Measurements from ENCODE around the gene CCDC146.
A peak's percentile ranks its signal among the peaks of the same experiment; 100 is the strongest.

The CCDC146 gene

DNA sequence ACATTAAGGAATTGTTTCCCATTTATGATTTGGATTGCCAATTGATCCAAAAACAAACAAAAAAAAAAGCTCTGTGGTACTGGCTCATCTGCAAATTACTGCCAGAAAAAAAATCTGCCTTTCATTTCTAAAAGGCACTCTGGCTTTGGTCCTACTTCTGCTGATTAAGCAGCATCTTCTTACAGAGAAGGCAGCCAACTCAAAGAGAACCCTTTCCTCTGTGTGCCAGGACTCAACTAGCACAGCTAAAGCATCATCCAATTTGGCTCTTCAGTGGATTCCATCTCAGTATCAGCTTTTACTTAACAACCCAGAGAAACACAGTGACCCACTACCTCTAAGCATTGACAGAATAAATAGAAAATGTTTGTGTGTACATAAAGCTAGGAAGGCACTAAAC is 213.2 kb downstream of the CCDC146 start:
- peak; percentile 52 for DNase-seq

DNA sequence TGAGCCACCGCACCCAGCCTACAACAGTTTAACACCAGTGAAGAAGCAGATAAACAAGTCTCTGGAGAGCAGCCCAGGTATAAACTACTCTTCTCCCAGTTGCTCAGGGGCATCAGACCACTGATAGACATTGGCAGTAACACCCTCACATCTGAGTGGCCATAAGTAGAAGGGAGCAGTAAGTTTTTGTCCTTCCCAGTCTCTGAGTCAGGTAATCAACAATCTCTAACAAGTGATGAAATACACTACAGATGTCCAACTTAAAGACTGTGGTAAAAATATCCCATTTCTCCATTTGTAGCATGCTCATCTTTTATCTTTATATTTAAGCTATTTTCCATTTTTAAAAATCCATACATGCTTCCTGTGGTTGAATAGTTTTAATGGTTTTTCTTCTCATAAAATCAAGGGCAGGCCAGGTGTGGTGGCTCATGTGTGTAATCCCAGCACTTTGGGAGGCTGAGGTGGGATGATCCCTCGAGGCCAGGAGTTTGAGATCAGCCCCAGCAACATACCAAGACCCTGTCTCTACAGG is 215.1 kb downstream of the CCDC146 start:
- DNase-seq: no peak

DNA sequence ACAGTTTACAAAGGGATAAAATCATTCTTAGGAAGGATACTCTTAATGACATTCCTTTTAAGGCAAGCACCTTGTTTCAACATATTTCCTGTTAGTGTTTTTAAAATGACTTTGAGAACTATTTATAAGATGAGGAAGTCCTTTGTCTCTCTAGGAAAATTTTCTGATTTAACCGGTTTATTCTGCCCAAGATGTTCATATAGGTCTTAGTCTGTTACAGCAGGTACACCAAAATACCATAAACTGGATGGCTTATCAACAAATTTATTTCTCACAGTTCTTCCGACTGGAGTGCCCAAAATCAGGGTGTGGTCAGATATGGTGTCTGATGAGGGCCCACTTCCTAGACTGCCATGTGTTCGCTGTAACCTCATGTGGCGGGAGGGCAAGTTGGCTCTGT is 215.8 kb downstream of the CCDC146 start:
- no peak for DNase-seq

DNA sequence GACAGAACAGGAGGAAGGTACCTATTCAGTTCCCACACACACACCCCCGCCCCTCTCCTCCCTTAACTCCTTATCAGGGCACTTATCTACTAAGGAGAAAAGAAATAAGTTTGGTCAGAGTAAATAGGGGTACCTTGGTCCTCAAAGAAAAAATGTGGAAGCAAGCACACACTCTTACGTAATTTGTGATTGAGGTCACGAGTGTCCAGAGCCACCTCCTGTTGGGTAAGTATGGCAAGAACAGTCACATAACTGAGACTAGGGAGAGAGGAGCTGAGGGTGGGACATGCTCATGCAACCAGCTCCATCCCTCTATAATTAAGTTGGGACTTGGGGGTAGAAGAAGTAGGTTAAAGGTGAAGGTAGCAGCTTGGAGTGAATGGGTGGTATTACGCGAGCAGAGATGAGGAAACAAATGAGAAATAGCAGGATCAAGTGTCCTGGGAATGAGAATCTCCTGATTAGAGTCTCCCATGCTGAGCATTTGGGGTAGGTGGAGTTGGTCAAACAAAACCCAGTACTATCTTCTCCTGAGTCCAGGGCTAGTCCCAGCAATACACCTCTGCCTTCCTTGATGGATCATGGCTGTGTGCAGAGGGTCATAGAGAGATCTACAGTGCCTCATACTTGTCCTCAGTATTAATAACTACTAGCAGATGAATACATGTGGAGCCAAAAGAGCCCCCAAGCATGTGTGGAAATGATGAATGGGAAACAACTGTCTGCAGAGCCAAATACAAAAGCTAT is 216.6 kb downstream of the CCDC146 start:
- no peak for DNase-seq

DNA sequence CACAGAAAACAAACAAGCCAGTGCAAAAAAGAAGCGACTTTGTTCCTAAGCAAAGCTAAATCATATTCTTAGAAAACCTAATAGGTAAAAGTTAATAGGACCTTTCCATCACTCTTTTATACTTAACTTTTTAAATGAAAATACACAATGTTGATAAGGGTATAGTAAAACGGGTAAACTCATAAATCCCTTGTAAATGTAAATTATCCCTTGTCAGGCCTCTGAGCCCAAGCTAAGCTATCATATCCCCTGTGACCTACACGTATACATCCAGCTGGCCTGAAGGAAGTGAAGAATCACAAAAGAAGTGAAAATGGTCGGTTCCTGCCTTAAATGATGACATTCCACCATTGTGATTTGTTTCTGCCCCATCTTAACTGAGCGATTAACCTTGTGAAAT is 217.3 kb downstream of the CCDC146 start:
- DNase-seq: no peak
